DMS53 (cell line): ENCODE data around the gene PCDHB10.
"Not testable (repeated sequence)": the region's sequence is repeated elsewhere in the genome, so short reads cannot be mapped to it uniquely, and the experiment has no call there.

Experiments
- DNase-seq: peaks from one replicate; lab custom pipeline; 2025; lab: John Stamatoyannopoulos, UW

Gene PCDHB10

DNA sequence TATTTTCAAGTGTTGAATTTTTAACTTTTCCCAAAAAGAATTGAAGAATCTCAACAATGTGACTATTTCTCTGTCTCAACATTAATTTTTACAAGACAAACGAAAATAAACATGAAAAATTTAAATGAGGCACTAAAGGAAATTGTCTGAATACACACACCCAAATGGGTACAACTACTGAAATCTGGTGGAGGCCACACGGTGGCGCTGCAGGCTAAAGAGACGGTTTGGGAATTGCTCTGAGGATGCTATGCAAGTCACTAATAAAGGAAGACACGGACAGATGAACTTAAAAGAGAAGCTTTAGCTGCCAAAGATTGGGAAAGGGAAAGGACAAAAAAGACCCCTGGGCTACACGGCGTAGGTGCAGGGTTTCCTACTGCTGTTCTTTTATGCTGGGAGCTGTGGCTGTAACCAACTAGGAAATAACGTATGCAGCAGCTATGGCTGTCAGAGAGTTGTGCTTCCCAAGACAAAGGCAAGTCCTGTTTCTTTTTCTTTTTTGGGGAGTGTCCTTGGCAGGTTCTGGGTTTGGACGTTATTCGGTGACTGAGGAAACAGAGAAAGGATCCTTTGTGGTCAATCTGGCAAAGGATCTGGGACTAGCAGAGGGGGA is at the start of gene PCDHB10:
Gene PCDHB10, plus strand, starts transcription at position 244 of the 616 bp plus-strand sequence. Its CDS starts 200 bp downstream, at position 444.
- DNase-seq = peak; percentile 66

- peak; percentile 70 for DNase-seq
Measured at GRCh38 chr5:141149812-141150211, 42.3 kb upstream of the PCDHB10 start, which contains the start of gene PCDHB6. Gene PCDHB6 (plus strand): TSS chr5:141150057. CDS start chr5:141150258, 201 bp downstream.

GRCh38 chr5:141150224-141150992 is 41.7 kb upstream of the PCDHB10 start:
- peak; percentile 34 for DNase-seq

DNA sequence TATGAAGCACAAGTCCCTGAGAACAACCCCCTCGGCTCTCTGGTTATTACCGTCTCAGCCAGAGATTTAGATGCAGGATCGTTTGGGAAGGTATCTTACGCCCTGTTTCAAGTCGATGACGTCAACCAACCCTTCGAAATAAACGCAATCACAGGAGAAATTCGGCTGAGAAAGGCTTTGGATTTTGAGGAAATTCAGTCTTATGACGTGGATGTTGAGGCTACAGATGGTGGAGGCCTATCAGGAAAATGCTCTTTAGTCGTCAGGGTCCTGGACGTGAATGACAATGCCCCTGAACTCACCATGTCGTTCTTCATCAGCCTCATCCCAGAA is 41.2 kb upstream of the PCDHB10 start:
- DNase-seq = peak; percentile 33

- DNase-seq = not testable (repeated sequence)
Measured at GRCh38 chr5:141151632-141152031, 40.5 kb upstream of the PCDHB10 start.

- not testable (repeated sequence) for DNase-seq
Measured at GRCh38 chr5:141152096-141152495, 40.1 kb upstream of the PCDHB10 start.

DNA sequence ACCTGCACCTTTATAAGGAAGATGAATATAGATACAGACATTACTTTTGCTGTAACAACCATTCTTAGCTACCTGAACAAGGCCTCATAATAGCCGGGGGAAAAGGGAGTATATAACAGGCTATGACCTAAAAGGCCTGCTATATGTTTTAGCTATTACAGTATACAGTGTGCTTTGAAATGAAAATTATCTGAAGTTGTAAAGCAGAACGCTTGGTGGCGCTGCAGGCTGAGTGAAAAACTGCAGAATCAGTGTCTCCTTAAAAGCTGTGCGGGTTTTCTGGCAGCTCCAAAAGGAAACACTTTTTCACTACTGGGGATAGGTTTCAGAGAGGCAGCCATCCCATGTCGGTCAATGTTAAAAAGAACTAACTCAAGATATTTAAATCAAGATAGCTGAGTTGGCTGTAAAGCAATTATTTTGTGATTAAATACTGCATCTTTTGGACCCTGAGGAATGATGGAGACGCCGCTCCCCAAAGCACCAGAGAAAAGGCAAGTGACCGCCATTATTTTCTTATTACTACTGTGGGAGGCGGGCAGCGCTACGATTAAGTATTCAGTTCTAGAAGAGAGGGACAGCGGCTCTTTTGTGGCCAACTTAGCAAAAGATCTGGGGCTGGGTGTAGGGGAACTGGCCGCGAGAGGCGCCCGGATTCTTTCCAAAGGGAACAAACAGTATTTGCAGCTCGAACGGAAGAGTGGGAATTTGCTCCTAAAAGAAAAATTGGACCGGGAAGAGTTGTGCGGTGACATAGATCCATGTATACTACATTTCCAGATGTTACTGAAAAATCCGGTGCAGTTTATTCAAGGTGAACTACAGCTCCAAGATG is 36.4 kb upstream of the PCDHB10 start:
- peak; percentile 29 for DNase-seq

DNA sequence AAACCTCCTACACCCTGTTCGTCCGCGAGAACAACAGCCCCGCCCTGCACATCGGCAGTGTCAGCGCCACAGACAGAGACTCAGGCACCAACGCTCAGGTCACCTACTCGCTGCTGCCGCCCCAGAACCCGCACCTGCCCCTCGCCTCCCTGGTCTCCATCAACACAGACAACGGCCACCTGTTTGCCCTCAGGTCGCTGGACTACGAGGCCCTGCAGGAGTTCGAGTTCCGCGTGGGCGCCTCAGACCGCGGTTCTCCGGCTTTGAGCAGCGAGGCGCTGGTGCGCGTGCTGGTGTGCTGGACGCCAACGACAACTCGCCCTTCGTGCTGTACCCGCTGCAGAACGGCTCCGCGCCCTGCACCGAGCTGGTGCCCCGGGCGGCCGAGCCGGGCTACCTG is 34.8 kb upstream of the PCDHB10 start:
- not testable (repeated sequence) for DNase-seq

DNA sequence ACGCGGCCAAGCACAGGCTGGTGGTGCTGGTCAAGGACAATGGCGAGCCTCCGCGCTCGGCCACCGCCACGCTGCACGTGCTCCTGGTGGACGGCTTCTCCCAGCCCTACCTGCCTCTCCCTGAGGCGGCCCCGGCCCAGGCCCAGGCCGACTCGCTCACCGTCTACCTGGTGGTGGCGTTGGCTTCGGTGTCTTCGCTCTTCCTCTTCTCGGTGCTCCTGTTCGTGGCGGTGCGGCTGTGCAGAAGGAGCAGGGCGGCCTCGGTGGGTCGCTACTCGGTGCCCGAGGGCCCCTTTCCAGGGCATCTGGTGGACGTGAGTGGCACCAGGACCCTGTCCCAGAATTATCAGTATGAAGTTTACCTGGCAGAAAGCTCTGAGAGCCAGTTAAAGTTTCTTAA is 34.3 kb upstream of the PCDHB10 start:
- not testable (repeated sequence) for DNase-seq

DNA sequence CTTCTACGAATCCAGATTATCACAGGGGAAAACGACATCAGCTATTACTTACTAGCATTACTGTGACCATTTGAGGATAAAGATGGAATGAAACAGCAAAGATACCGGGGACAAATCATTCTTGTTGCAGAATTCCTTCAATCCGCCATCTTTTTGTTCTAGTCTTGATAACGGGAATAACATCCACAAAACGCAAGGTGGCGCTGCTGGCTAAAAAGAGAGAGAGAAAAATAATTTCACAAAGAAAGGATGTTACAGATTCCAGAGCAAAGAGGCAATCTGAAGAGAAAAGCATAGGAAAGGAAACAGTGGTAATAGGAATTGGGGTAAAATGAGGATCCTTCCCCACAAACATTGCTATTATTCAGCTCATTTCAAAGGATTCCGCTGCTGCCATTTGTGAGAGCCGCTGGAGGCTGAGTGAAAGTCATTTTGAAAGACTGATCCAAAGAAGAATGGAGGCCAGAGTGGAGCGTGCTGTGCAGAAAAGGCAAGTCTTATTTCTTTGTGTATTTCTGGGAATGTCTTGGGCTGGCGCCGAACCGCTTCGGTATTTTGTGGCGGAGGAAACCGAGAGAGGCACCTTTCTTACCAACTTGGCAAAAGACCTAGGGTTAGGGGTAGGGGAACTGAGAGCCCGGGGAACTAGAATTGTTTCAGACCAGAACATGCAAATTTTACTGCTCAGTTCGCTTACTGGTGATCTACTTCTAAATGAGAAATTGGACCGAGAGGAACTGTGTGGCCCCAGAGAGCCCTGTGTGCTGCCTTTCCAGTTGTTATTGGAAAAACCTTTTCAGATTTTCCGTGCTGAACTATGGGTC is 19.6 kb upstream of the PCDHB10 start, which contains the start of gene PCDHB7:
Gene PCDHB7, plus strand, starts transcription at position 264 of the 824 bp plus-strand sequence. Its CDS starts 192 bp downstream, at position 456.
- peak; percentile 73 for DNase-seq

DNA sequence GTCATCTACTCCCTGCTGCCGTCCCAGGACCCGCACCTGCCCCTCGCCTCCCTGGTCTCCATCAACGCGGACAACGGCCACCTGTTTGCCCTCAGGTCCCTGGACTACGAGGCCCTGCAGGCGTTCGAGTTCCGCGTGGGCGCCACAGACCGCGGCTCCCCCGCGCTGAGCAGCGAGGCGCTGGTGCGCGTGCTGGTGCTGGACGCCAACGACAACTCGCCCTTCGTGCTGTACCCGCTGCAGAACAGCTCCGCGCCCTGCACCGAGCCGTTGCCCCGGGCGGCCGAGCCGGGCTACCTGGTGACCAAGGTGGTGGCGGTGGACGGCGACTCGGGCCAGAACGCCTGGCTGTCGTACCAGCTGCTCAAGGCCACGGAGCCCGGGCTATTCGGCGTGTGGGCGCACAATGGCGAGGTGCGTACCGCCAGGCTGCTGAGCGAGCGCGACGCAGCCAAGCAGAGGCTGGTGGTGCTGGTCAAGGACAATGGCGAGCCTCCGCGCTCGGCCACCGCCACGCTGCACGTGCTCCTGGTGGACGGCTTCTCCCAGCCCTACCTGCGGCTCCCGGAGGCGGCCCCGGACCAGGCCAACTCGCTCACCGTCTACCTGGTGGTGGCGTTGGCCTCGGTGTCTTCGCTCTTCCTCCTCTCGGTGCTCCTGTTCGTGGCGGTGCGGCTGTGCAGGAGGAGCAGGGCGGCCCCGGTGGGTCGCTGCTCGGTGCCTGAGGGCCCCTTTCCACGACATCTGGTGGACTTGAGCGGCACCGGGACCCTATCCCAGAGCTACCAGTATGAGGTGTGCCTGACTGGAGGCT is 17.7 kb upstream of the PCDHB10 start:
- DNase-seq = not testable (repeated sequence)

DNA sequence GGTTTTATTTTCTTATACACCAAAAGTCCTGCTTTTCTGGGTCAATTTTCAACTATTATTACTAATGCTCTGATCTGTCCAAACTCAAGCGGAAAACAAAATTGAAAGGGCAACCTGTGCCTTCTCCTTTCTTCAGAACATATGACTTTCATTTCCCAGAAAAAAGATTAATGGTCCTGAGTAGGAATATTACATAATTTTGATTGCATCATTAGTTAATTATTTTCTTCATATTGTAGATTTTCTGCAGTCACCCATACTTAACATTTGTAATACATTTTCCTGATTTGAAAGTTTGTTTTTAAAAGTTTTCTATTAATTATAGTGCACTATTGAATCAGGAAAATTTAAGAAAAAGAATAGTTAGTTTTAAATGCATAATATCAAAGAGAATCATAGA is 16.2 kb upstream of the PCDHB10 start:
- no peak for DNase-seq

DNA sequence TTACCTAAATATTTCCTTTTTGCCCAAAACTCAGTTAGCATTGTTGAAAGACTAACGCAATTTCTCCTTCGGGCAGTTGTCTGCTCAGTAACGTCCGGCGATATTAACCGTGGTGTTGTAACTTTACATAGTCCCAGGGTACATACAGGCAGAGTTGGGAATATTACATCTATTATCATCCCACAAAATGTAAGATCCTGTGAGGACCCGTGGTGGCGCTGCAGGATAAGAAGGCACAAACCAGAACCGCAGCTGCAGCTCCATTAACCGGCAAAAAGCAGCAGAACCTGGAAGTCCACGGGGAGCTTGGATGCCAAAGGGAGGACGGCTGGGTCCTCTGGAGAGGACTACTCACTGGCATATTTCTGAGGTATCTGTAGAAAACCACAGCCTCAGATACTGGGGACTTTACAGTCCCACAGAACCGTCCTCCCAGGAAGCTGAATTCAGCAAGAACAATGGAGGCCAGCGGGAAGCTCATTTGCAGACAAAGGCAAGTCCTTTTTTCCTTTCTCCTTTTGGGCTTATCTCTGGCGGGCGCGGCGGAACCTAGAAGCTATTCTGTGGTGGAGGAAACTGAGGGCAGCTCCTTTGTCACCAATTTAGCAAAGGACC is 14.5 kb upstream of the PCDHB10 start, which contains the start of gene PCDHB8:
Gene PCDHB8, plus strand, starts transcription at position 214 of the 615 bp plus-strand sequence. Its CDS starts 245 bp downstream, at position 459.
- peak; percentile 62 for DNase-seq

DNA sequence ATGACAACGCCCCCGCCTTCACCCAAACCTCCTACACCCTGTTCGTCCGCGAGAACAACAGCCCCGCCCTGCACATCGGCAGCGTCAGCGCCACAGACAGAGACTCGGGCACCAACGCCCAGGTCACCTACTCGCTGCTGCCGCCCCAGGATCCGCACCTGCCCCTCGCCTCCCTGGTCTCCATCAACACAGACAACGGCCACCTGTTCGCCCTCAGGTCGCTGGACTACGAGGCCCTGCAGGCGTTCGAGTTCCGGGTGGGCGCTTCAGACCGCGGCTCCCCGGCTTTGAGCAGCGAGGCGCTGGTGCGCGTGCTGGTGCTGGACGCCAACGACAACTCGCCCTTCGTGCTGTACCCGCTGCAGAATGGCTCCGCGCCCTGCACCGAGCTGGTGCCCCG is 12.8 kb upstream of the PCDHB10 start:
- not testable (repeated sequence) for DNase-seq

GRCh38 chr5:141179876-141180275 is 12.3 kb upstream of the PCDHB10 start:
- DNase-seq = not testable (repeated sequence)

DNA sequence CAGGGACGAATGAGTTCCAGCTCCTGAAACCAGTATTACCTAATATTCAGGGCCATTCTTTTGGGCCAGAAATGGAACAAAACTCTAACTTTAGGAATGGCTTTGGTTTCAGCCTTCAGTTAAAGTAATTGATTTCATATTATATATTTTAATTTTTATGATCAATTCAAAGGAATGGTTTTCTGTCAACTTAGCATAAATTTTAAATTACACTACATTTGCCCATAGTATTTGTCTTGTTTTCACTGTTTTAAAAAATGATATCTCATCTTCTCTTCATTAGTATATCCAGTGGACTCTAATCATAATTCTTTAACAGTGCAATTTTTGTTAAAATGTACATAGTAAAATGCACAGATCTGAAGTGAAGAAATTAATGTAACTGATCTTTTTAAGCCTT is 11.8 kb upstream of the PCDHB10 start:
- DNase-seq = no peak

GRCh38 chr5:141182248-141182647 is 9.9 kb upstream of the PCDHB10 start, which contains the start of gene PCDHB16:
Gene PCDHB16 (plus strand): TSS chr5:141182387. CDS start chr5:141182560, 173 bp downstream.
- DNase-seq = peak; percentile 78

DNA sequence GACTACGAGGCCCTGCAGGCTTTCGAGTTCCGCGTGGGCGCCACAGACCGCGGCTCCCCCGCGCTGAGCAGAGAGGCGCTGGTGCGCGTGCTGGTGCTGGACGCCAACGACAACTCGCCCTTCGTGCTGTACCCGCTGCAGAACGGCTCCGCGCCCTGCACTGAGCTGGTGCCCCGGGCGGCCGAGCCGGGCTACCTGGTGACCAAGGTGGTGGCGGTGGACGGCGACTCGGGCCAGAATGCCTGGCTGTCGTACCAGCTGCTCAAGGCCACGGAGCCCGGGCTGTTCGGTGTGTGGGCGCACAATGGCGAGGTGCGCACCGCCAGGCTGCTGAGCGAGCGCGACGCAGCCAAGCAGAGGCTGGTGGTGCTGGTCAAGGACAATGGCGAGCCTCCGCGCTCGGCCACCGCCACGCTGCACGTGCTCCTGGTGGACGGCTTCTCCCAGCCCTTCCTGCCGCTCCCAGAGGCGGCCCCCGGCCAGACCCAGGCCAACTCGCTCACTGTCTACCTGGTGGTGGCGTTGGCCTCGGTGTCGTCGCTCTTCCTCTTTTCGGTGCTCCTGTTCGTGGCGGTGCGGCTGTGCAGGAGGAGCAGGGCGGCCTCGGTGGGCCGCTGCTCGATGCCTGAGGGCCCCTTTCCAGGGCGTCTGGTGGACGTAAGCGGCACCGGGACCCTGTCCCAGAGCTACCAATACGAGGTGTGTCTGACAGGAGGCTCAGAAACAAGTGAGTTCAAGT is 7.9 kb upstream of the PCDHB10 start:
- not testable (repeated sequence) for DNase-seq

GRCh38 chr5:141186897-141187512 is 5.1 kb upstream of the PCDHB10 start, which contains the start of gene PCDHB9:
Gene PCDHB9 (plus strand): TSS chr5:141187161. CDS start chr5:141187319, 158 bp downstream.
- DNase-seq = peak; percentile 55
